ENCODE data around the gene SON. TPM values are rescaled to one million over a fixed set of nuclear protein-coding genes. Genes with fewer than 3 reads are reported as not detected.

Gene SON
- total and polyA plus RNA-seq, 11 donors = 78.0 to 201 (median 130) TPM

DNA sequence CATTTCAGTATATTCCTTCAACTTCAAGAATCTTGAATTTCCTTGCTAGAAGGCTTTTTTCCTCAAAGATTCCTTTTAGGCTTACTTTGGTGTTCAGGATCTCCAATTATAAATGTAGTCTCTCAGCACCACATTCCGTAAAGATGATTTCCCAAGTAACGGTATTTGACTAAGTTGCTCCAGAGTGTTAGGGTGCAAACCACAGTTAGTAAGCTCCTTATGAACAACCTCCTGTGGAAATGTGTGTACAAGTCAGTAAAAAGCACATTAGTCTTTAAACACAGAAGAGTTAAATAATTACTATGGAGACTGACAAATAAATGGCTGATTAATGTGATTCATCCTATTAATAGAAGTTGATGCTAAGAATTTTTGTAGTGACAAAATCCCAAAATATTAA, 35.4 kb downstream of the SON start:
- H3K9me3 ChIP-seq = no peaks in the 10 kb centered on the region
- TF ChIP-seq POLR2A (IDR thresholded peaks at IDR 0.05) = no peak
- TF ChIP-seq, protein P1, sequence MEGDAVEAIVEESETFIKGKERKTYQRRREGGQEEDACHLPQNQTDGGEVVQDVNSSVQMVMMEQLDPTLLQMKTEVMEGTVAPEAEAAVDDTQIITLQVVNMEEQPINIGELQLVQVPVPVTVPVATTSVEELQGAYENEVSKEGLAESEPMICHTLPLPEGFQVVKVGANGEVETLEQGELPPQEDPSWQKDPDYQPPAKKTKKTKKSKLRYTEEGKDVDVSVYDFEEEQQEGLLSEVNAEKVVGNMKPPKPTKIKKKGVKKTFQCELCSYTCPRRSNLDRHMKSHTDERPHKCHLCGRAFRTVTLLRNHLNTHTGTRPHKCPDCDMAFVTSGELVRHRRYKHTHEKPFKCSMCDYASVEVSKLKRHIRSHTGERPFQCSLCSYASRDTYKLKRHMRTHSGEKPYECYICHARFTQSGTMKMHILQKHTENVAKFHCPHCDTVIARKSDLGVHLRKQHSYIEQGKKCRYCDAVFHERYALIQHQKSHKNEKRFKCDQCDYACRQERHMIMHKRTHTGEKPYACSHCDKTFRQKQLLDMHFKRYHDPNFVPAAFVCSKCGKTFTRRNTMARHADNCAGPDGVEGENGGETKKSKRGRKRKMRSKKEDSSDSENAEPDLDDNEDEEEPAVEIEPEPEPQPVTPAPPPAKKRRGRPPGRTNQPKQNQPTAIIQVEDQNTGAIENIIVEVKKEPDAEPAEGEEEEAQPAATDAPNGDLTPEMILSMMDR (IDR thresholded peaks at IDR 0.05) = no peak
- ATAC-seq (no peak), DNase-seq (no peak)
- WGBS, 4 donors = 91 to 96% (median 92%) methylated on average over 2 of the region's 2 CpGs
- no peaks in the 10 kb centered on the region for H3K27me3 ChIP-seq
- peaks cover 0 to 92% (median 71%) of the 10 kb centered on the region in 9 donors for H3K36me3 ChIP-seq
- no peak overlapping the region for H3K4me3 ChIP-seq
- H3K4me1 ChIP-seq = peaks cover 0 to 7% (median 0%) of the 10 kb centered on the region in 12 donors
- no peak overlapping the region for H3K27ac ChIP-seq
- intact Hi-C loops (cut with DNase I) = no loop called here

DNA sequence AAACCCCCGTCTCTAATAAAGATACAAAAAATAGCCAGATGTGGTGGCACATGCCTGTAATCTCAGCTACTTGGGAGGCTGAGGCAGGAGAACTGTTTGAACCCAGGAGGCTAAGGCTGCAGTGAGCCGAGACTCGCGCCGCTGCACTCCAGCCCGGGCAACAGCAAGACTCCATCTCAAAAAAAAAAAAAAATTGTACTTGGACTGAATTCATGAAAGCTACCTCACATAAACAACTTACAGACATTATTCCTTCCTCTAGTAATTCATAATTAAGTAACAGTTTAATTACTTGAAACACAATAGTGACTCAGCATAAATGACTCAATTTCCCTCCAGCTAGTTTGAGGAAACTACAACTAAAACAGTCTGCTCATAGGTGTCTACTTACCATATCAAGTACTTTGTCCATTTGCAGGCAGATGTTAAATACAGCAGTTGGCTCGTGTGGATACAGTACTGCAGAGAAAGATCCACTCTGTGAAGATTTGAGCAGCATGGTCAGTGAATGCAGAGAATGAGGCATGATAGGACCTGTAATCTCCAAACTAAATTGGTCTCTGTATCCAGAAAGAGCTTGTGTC, 36.2 kb downstream of the SON start:
- intact Hi-C loops (cut with DNase I) = no loop called here
- Histone ChIP-seq H3K36me3 (peaks cover 0 to 89% (median 62%) of the 10 kb centered on the region in 9 donors), H3K27me3 (no peaks in the 10 kb centered on the region), H3K9me3 (no peaks in the 10 kb centered on the region), H3K4me1 (peaks cover 0 to 7% (median 0%) of the 10 kb centered on the region in 12 donors), H3K4me3 (no peak overlapping the region), H3K27ac (peak overlapping the region in 2 of 12 donors; percentile 13 to 14)
- ATAC-seq (peak in 1 of 4 donors; percentile 30), DNase-seq (no peak)
- 84 to 90% (median 89%) methylated on average over 7 of the region's 7 CpGs for WGBS, 4 donors
- TF ChIP-seq, protein P1 (IDR thresholded peaks at IDR 0.05) = no peak
- TF ChIP-seq POLR2A (IDR thresholded peaks at IDR 0.05) = no peak

DNA sequence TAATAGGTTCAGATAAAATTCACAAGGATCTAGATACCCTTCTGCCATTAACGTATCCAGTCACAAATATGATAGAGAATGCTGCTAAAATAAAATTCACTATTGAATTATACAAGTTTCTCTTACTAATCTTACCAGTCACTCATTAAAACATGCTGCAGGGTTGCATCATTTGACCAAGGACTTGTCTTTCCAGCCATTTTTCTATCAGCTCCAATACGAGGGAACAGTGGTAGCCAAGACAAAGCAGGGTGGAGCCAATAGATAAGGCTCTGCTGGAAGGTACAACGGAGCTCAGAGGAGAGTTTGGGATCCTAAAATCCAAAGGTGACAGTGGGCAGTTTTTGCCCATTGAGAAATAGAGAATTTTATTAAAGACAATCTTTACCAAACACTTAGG, 41.6 kb downstream of the SON start:
- Histone ChIP-seq H3K9me3 (no peaks in the 10 kb centered on the region), H3K36me3 (peaks cover 0 to 45% (median 18%) of the 10 kb centered on the region in 9 donors), H3K4me3 (no peak overlapping the region), H3K27me3 (no peaks in the 10 kb centered on the region), H3K4me1 (peaks cover 0 to 20% (median 11%) of the 10 kb centered on the region in 12 donors), H3K27ac (no peak overlapping the region)
- intact Hi-C loops (cut with DNase I) = no loop called here
- 56 to 66% (median 58%) methylated on average over 3 of the region's 3 CpGs for WGBS, 4 donors
- DNase-seq = no peak
- ATAC-seq = no peak
- TF ChIP-seq, protein P1 (IDR thresholded peaks at IDR 0.05) = no peak
- TF ChIP-seq POLR2A (IDR thresholded peaks at IDR 0.05) = no peak

DNA sequence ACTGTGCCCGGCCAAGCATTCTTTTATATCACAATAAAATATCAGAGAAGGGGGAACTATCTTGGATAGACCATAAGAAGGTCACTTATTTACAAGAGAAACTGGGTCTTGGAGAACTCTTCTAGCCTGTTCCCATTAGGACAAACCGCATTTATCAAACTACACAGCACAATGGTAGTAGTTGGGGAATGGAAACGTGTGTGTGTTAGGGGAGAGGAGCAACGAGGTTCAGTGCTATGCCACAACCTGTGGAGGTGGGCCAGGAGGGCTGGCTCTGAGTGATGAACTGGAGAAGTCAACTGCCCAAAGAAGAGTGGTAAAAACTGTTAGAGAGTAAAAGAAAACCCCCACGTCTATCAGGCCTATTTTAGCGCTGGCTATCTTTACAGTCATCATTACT, 44.1 kb downstream of the SON start:
- no peak for DNase-seq
- WGBS, 4 donors = 78 to 82% (median 80%) methylated on average over 6 of the region's 6 CpGs
- TF ChIP-seq, protein P1 (IDR thresholded peaks at IDR 0.05) = no peak
- TF ChIP-seq POLR2A (IDR thresholded peaks at IDR 0.05) = no peak

More for the DNA sequence above, 44.1 kb downstream of the SON start:
- ATAC-seq = no peak
- Histone ChIP-seq H3K27me3 (no peaks in the 10 kb centered on the region), H3K9me3 (no peaks in the 10 kb centered on the region), H3K27ac (no peak overlapping the region), H3K4me3 (no peak overlapping the region), H3K36me3 (peaks cover 0 to 26% (median 6%) of the 10 kb centered on the region in 9 donors), H3K4me1 (peaks cover 0 to 21% (median 10%) of the 10 kb centered on the region in 12 donors)
- intact Hi-C loops (cut with DNase I) = loop anchor here in 3 of 10 donors (5.0 kb wide), 1 partner anchor 45 kb away; the partner anchor contains the start of genes GART (in 3 of the 3) and SON (in 3 of the 3)

All from heart left ventricle (tissue), 16 donors.